Inflammatory macrophage (primary cell): ENCODE data around the gene ANGPTL1.

Experiments used
- DNase-seq, 2 donors: peaks; one replicate each; pipeline ENCODE4 v3.0.0-alpha.2; 2020 to 2022
- total RNA-seq, 18 experiments: gene quantifications; one replicate each; lab custom pipeline; 2026; ENCODE audit warnings: mixed read lengths in 6 of 18, inconsistent platforms in 2 of 18; lab: John Stamatoyannopoulos, UW

ANGPTL1 gene
- 0 to 0.13 (median 0) reads per million in 18 experiments for total RNA-seq

GRCh38 chr1:178870944-178871343 lies at the start of gene ANGPTL1:
ANGPTL1 (minus strand) TSS chr1:178871077; CDS start chr1:178865776, 5,301 bp downstream.
- peak in 1 of 2 donors; percentile 2 for DNase-seq

GRCh38 chr1:178919581-178919980 lies 48.7 kb upstream of the ANGPTL1 start:
- no peak for DNase-seq

- no peak for DNase-seq
Measured at GRCh38 chr1:178918955-178919354, 48.1 kb upstream of the ANGPTL1 start.

DNA sequence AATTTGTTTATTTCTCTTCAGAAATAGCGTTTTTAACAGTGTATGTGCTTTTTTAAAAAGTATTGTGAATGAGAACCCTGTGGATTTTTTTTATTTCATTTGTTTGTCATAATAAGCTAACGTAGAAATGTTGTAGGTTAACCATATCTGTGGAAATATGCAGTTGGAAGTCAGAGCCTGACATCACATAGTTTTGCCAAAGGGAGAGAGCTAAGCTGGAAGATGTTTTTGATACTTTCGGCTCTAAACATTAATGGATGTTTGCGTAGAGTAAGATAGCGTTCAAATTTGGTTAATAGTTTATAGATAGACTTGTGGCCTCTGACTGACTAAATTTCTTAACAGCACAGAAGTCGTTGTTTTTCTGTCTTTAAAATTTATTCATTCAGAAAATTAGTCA lies 47.4 kb upstream of the ANGPTL1 start:
- DNase-seq = no peak

GRCh38 chr1:178916448-178917174 lies 45.7 kb upstream of the ANGPTL1 start:
- no peak for DNase-seq

GRCh38 chr1:178912597-178912996 lies 41.7 kb upstream of the ANGPTL1 start:
- no peak for DNase-seq

- DNase-seq = no peak
Measured at GRCh38 chr1:178910023-178910422, 39.1 kb upstream of the ANGPTL1 start.

GRCh38 chr1:178908358-178908757 lies 37.5 kb upstream of the ANGPTL1 start:
- no peak for DNase-seq

DNA sequence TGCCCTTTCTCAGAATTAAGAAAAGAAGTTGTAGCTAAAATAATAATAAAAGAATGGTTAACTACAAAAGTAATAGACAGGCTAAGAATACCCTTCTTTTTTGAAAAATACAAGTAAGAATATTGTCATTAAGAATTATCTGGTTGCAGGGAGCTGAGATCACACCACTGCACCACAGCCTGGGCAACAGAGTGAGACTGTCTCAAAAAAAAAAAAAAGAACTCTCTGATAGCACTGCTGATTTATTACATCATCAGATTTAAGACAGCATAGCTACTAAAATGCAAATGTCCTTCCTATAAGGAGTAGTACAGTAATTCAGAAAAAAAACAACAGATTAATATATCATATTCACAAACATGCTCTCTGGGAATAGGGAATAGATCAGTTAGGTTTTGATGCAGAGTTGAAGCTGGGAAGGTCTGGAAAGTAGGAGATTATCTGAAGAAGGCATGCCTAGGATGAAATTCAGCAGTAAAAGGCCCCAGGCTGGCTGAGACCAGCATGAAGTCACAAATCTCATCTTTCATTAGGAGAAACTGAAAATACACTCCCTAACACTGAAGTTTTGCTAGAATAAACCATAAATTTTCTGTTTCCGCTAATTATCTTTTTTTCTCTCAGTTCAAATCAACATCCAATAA lies 30.7 kb upstream of the ANGPTL1 start:
- no peak for DNase-seq

DNA sequence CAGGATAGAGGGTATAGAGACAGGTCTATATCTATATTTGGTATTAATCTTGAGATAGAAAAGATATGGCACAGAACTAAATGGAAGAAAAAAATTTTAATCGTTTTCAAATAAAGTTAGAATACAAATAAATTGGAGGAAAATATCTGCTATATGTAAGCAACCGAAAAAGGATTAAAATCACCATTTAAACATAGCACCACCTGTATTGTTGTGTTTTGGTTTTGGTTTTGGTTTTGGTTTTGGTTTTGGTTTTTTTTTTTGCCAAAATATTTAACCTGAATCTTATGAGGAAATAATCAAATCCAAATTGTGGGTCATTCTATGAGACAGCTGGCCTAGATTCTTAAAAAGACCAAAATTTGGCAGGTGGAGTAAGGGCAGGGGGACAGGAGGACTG lies 28.5 kb upstream of the ANGPTL1 start:
- no peak for DNase-seq

DNA sequence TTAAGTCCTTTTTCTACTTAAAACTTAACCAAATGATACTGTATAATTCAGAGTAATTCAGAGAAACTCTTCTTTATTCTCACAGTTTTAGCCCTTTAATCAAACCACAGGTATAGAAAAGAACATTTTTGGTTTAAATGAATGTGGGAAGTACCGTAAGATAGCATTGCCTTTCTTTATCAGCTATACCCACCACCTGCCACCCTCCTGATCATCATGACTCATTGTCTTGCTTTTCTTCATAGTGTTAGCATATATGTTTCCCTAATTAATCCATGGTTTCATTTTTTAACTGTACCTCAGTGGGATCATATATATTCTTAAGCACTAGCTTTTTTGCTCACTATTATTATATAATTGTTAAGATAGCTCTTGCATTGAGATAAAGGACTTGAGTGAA lies 27.5 kb upstream of the ANGPTL1 start:
- no peak for DNase-seq

GRCh38 chr1:178895928-178896327 lies 25.1 kb upstream of the ANGPTL1 start:
- no peak for DNase-seq

GRCh38 chr1:178886551-178886950 lies 15.7 kb upstream of the ANGPTL1 start:
- no peak for DNase-seq

- no peak for DNase-seq
Measured at GRCh38 chr1:178885869-178886268, 15.0 kb upstream of the ANGPTL1 start.

GRCh38 chr1:178881950-178882349 lies 11.1 kb upstream of the ANGPTL1 start:
- no peak for DNase-seq

DNA sequence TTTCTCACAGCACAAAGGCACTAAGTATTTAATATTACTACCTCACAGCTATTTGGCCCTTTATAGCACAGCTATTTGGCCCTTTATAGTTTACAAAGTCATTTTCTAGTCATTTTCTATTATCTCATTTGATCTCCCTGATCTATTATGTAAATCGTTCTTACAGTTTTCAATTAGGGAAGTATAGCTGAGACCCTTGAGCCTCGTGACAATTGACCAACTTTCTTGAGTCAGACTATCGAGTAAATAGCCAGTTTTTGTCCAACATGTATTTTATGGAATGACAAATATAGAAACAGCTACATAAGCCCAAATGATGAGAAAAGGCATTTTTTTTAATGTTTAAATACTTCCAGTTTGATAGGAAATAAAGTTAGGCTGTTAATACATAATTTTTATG lies 7.0 kb upstream of the ANGPTL1 start:
- DNase-seq = no peak

GRCh38 chr1:178875936-178876335 lies 5.1 kb upstream of the ANGPTL1 start:
- no peak for DNase-seq

DNA sequence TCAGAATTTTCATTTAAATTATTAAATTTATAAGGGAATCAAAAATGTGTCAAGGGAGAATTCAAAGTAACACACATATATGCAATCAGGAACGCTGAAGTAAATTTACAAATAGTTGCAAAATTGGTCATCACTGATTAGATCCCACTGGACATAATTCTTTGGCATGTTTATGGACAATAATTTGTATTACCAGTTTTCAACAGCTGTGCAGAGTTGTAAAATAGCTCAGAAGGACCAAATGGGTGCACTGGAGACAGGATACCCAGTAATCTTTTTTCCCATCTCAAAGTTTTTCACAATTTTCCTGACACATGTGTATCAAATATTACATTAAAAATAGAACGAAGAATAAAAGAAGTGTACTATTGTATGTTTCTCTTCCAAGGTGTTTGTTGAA lies 4.1 kb upstream of the ANGPTL1 start:
- DNase-seq = no peak

DNA sequence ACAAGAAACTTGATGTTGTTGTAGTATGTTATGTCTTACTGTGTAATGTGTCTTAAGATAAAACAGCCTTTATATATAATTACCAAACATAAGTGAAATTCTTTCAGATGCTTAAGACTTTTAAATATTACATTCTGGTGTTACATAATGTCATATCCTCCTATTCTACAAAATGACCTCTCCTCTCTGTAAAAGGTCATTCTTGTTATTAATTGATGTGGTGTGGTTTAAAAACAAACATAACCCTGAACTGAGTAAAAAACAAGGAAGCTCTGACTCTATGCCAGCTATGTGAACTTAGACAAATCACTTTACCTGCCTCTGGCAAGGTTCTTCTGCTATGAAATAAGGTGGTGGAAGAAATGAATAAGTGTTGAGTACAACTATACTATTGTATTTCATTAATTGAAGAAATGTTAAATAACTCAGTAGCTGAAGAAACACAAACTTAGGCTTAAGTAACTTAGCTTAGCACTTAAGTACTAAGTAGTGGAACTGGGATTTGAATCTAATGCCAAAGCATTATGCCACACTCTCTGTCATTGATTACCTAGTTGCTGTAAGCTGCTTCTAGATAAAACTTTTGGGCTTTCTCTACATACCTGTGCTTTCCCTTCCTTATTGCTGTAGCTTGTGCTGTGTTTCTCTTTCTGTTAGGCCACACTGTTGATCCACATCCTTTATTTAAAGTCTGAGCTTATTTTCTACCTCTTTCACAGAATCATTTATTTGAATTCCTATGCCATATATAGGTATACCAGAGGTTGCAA lies 859 bp upstream of the ANGPTL1 start:
- DNase-seq = no peak

DNA sequence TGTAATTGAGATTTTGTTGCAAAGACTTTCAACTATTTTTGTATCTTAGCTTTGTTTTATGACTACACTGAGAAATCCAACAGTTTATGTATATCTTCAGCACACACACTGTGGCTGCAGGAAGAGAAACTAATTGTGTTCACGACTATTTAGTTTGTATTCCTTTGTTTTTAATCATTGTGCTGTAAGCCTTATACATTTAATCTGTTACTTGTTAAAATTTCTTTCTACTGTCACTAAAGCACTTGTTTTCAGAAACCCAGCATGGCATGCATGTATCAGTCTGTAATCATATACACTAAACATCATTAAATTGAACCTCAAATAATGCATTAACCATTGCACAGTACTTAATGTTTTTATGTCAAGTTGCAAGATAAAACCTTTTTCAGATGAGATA lies 656 bp downstream of the ANGPTL1 start:
- DNase-seq = no peak

GRCh38 chr1:178869119-178869697 lies 1.7 kb downstream of the ANGPTL1 start:
- DNase-seq = no peak

- DNase-seq = no peak
Measured at GRCh38 chr1:178868706-178869105, 2.2 kb downstream of the ANGPTL1 start.

GRCh38 chr1:178867670-178868069 lies 3.2 kb downstream of the ANGPTL1 start:
- DNase-seq = peak in 1 of 2 donors; percentile 15
